Activated CD8-positive, alpha-beta T cell treated with anti-CD3 and anti-CD28 coated beads for 36 hours (primary cell): Measurements from ENCODE around the gene HSD17B3. TPM values are rescaled to one million over a fixed set of nuclear protein-coding genes. Genes with fewer than 3 reads are reported as not detected.

ENCODE experiments used
- ATAC-seq: fragments of 200-7000 bp; cut with Tn5 transposase; one replicate; pipeline ENCODE4 v1.10.0; 2021; ENCODE audit warnings: mild to moderate bottlenecking, moderate library complexity
- CTCF ChIA-PET: fragments of 350-600 bp; sonication (Branson Sonifier 250); formaldehyde crosslinking; loops from one replicate; lab custom pipeline; 2021; ENCODE audit warnings: antibody characterized with exemption; lab: Charles Lee
- POLR2A ChIA-PET: fragments of 350-600 bp; sonication (Branson Sonifier 250); formaldehyde crosslinking; loops from one replicate; lab custom pipeline; 2021; ENCODE audit warnings: antibody characterized with exemption; lab: Charles Lee
- DNase-seq: peaks from one replicate; pipeline ENCODE4 v3.0.0-alpha.2; 2020
- H3K27ac Mint-ChIP-seq: one replicate; pipeline ENCODE4 v1.8.0; 2021; ENCODE audit warnings: mild to moderate bottlenecking, mixed read lengths
- H3K27me3 Mint-ChIP-seq: one replicate; pipeline ENCODE4 v1.8.0; 2021; ENCODE audit warnings: mixed read lengths
- H3K36me3 Mint-ChIP-seq: one replicate; pipeline ENCODE4 v1.8.0; 2021; ENCODE audit warnings: low read depth, mixed read lengths
- H3K4me1 Mint-ChIP-seq: one replicate; pipeline ENCODE4 v1.8.0; 2021; ENCODE audit warnings: low read depth, mixed read lengths
- H3K4me3 Mint-ChIP-seq: one replicate; pipeline ENCODE4 v1.8.0; 2021; ENCODE audit warnings: mild to moderate bottlenecking, moderate library complexity, mixed read lengths
- H3K9me3 Mint-ChIP-seq: one replicate; pipeline ENCODE4 v1.8.0; 2021; ENCODE audit warnings: mixed read lengths
- intact Hi-C: fragments of 100-400 bp; cut with micrococcal nuclease; formaldehyde crosslinking; loops from one replicate; pipeline ENCODE4 v1.10.0; 2022
- total RNA-seq, 2 experiments: library from RNA; stranded (reverse); gene quantifications; one replicate each; pipeline ENCODE4 v1.2.3, GENCODE V29; 2021
- TF ChIP-seq, protein P1 (sequence below): fragments of 200-600 bp; IDR thresholded peaks from one replicate; pipeline ENCODE4 v1.8.0; 2022; ENCODE audit warnings: antibody characterized with exemption, mild to moderate bottlenecking

The HSD17B3 gene
- total RNA-seq, 2 experiments from 2014 or later: not detected

GRCh38 chr9:96343515-96344360, 41.8 kb upstream of the HSD17B3 start:
- no peaks in the 10 kb centered on the region for H3K27me3 Mint-ChIP-seq
- CTCF ChIA-PET: interaction anchor here (0.8 to 2.2 kb wide), 2 partner anchors 13 to 17 kb away, joined by 3 to 11 read pairs; no protein-coding TSS in a partner anchor

GRCh38 chr9:96342571-96343245, 40.7 kb upstream of the HSD17B3 start:
- intact Hi-C loops: no loop called here
- ATAC-seq (no peak), DNase-seq (no peak)
- CTCF ChIA-PET: interaction anchor here (0.8 to 2.2 kb wide), 3 partner anchors 12 to 1007 kb away, joined by 3 to 11 read pairs (median 3); no protein-coding TSS in a partner anchor
- H3K9me3 Mint-ChIP-seq: no peaks in the 10 kb centered on the region
- TF ChIP-seq, protein P1, sequence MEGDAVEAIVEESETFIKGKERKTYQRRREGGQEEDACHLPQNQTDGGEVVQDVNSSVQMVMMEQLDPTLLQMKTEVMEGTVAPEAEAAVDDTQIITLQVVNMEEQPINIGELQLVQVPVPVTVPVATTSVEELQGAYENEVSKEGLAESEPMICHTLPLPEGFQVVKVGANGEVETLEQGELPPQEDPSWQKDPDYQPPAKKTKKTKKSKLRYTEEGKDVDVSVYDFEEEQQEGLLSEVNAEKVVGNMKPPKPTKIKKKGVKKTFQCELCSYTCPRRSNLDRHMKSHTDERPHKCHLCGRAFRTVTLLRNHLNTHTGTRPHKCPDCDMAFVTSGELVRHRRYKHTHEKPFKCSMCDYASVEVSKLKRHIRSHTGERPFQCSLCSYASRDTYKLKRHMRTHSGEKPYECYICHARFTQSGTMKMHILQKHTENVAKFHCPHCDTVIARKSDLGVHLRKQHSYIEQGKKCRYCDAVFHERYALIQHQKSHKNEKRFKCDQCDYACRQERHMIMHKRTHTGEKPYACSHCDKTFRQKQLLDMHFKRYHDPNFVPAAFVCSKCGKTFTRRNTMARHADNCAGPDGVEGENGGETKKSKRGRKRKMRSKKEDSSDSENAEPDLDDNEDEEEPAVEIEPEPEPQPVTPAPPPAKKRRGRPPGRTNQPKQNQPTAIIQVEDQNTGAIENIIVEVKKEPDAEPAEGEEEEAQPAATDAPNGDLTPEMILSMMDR: no peak
- POLR2A ChIA-PET: interaction anchor here (1.2 kb wide), 1 partner anchor 31 kb away, joined by 3 read pairs; no protein-coding TSS in a partner anchor
- H3K27me3 Mint-ChIP-seq: no peaks in the 10 kb centered on the region
- H3K27ac Mint-ChIP-seq: no peak overlapping the region
- H3K36me3 Mint-ChIP-seq: no peaks in the 10 kb centered on the region
- peaks cover 13% of the 10 kb centered on the region for H3K4me1 Mint-ChIP-seq
- no peak overlapping the region for H3K4me3 Mint-ChIP-seq

More at GRCh38 chr9:96343515-96344360, 41.8 kb upstream of the HSD17B3 start:
- TF ChIP-seq, protein P1: no peak
- Mint-ChIP-seq H3K4me3 (no peak overlapping the region), H3K36me3 (peaks cover 3% of the 10 kb centered on the region), H3K4me1 (peaks cover 13% of the 10 kb centered on the region), H3K9me3 (no peaks in the 10 kb centered on the region), H3K27ac (no peak overlapping the region)
- DNase-seq (no peak), ATAC-seq (no peak)
- POLR2A ChIA-PET: interaction anchor here (1.2 kb wide), 1 partner anchor 30 kb away, joined by 3 read pairs; no protein-coding TSS in a partner anchor
- intact Hi-C loops: no loop called here

DNA sequence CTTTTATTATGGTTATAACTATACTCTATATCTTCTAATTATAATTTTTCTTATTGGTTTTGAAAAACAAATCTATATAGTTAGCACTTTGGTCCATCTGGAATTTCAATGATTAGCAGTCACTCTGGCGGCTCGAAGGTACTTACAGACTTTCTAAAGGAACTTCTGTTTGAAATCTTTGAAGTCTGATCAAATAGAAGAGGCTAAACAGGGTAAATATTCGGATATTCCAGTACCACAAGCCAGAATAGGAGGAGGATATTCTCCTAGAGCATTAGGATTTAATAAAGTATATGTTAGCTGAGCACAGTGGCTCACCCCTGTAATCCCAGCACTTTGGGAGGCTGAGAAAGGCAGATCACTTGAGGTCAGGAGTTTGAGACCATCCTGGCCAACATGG, 38.7 kb upstream of the HSD17B3 start:
- CTCF ChIA-PET: no interaction called here
- POLR2A ChIA-PET: no interaction called here
- Mint-ChIP-seq H3K4me1 (peaks cover 13% of the 10 kb centered on the region), H3K27me3 (no peaks in the 10 kb centered on the region), H3K4me3 (no peak overlapping the region), H3K9me3 (no peaks in the 10 kb centered on the region), H3K36me3 (no peaks in the 10 kb centered on the region), H3K27ac (no peak overlapping the region)
- DNase-seq (no peak), ATAC-seq (no peak)
- TF ChIP-seq, protein P1: no peak
- intact Hi-C loops: no loop called here

- CTCF ChIA-PET: interaction anchor here (0.7 kb wide), 2 partner anchors 13 to 261 kb away, joined by 3 read pairs; no protein-coding TSS in a partner anchor
- H3K4me3 Mint-ChIP-seq: no peak overlapping the region
- intact Hi-C loops: no loop called here
- no peaks in the 10 kb centered on the region for H3K9me3 Mint-ChIP-seq
- H3K4me1 Mint-ChIP-seq: peaks cover 8% of the 10 kb centered on the region
- DNase-seq (no peak), ATAC-seq (no peak)
- POLR2A ChIA-PET: no interaction called here
- H3K27me3 Mint-ChIP-seq: no peaks in the 10 kb centered on the region
- no peaks in the 10 kb centered on the region for H3K36me3 Mint-ChIP-seq
- TF ChIP-seq, protein P1: no peak
- H3K27ac Mint-ChIP-seq: no peak overlapping the region
Measured at GRCh38 chr9:96338299-96338698, 36.3 kb upstream of the HSD17B3 start.
